Activated naive CD4-positive, alpha-beta T cell treated with anti-CD3 and anti-CD28 coated beads, Interleukin-2, amount 50 U/mL, for 24 hours (primary cell): ENCODE measurements around the gene SP4.

ENCODE experiments used
- H3K27ac Mint-ChIP-seq: one replicate; pipeline ENCODE4 v1.8.0; 2021; ENCODE audit warnings: mild to moderate bottlenecking, mixed read lengths
- H3K27me3 Mint-ChIP-seq: one replicate; pipeline ENCODE4 v1.8.0; 2021; ENCODE audit warnings: mixed read lengths
- H3K36me3 Mint-ChIP-seq: one replicate; pipeline ENCODE4 v1.8.0; 2021; ENCODE audit warnings: mixed read lengths
- H3K4me1 Mint-ChIP-seq: one replicate; pipeline ENCODE4 v1.8.0; 2021; ENCODE audit warnings: mixed read lengths
- H3K4me3 Mint-ChIP-seq: one replicate; pipeline ENCODE4 v1.8.0; 2021; ENCODE audit warnings: mild to moderate bottlenecking, mixed read lengths
- H3K9me3 Mint-ChIP-seq: one replicate; pipeline ENCODE4 v1.8.0; 2021; ENCODE audit warnings: mixed read lengths

The SP4 gene

DNA sequence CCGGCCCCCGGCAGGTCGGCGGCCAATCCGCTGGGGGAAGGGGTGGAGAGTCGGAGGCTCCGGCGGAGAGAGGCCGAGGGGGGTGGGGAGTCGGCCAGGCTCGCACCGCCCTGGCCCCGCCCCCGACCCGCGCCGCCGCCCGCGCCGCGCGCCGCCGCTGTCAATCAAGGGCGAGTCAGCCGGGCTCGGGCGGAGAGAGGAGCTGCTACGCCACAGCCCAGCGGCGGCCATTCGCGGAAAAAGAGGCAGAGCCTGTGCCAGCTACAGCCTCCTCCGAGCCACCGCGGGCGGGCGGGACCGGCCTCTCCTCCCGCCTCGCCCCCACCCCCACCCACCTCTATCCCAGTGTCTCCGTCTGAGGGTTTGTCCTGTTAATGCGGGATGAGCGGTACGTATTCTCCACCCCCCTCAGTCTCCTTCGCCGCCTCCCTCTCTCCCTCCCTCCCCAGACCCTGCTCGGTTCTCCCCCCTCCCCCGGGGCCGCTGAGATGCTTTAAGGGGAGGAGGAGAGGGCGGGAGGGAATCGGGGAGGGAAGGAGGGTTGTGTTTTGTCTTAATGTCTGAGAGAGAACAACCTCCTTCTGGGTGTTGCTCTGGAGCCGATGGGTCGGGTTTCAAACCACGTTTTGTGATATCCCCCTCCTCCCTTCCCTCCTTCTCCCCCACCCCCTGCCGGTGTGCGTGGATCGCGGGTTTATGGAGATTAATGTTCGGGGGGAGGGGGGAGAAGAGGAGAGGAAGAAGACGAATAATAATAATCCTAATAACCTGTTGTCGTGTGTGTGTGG lies at the start of gene SP4:
Gene SP4, plus strand, starts transcription at position 213 of the 788 bp plus-strand sequence. Its CDS starts 169 bp downstream, at position 382.
- H3K4me3 Mint-ChIP-seq = peak within 1 kb of the TSS; percentile 99
- H3K4me1 Mint-ChIP-seq = peaks cover 58% of the 10 kb centered on the region
- peak within 1 kb of the TSS; percentile 99 for H3K27ac Mint-ChIP-seq
- H3K36me3 Mint-ChIP-seq = peaks cover 13% of the 10 kb centered on the region
- no peaks in the 10 kb centered on the region for H3K27me3 Mint-ChIP-seq
- no peaks in the 10 kb centered on the region for H3K9me3 Mint-ChIP-seq

DNA sequence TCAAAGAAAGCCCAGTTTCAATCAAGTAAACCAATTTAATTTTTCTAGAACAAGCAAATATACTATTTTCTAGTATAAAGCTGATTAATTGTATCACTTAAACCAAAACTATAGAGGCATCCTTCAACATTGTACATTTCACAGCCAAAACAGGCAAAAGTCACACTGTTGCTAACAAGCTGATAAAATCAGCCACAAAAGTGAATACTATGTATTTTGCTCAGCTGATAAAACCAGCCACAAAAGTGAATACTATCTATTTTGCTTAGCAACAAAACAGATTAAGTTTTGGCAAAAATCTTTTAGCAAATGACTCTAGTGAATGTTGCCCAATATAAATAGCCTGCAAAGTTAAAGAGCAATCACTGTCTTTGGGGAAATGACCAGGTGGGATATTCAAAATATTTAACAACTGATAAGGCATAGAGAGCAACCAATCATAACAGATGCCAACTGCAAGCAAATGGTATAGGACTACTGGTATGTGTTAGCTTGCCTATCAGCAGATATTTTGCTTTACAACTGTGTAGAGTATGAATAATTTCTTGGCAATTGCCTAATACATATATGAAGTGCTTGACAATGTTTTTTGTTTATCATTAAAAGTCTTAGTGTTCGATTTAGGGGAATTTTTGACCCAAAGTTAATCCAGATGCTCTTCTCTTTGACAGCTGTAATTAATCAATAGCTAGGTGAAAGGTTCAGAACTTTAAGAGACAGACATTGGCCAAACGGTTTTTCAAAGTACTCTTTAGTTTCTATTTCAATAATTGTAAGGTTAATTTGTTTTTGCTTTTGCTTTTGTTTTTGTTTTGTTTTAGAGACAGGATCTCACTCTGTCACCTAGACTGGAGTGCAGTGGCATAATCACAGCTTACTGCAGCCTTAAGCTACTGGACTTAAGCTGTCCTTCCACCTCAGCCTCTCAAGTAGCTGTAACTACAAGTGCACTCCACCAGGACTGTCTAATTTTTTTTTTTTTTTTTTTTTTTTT lies 44.4 kb upstream of the SP4 start:
- no peak overlapping the region for H3K4me3 Mint-ChIP-seq

DNA sequence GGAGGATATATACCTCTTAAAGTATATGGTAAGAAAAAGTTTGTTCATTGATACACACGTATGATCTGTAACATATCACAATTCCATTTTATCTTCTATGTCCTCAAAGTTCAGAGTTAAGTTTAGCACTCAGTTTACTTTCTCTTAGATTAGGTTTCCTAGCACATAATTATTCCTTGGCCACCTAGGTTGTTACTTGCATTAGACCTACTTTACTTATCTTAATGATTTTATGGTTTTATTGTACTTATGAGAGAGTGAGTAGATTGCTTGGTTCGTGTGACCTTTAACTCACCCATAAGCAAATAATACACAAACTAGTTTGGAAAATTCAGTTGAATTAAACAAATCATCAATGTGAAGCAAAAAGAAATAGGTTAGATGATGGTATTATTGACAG lies 33.9 kb upstream of the SP4 start:
- H3K36me3 Mint-ChIP-seq = no peaks in the 10 kb centered on the region
- H3K4me3 Mint-ChIP-seq = no peak overlapping the region
- no peaks in the 10 kb centered on the region for H3K4me1 Mint-ChIP-seq
- H3K9me3 Mint-ChIP-seq = no peaks in the 10 kb centered on the region
- H3K27me3 Mint-ChIP-seq = no peaks in the 10 kb centered on the region
- H3K27ac Mint-ChIP-seq = no peak overlapping the region

More for the DNA sequence above, 44.4 kb upstream of the SP4 start:
- H3K4me1 Mint-ChIP-seq = peaks cover 13% of the 10 kb centered on the region
- no peaks in the 10 kb centered on the region for H3K9me3 Mint-ChIP-seq
- H3K36me3 Mint-ChIP-seq = no peaks in the 10 kb centered on the region
- no peak overlapping the region for H3K27ac Mint-ChIP-seq
- no peaks in the 10 kb centered on the region for H3K27me3 Mint-ChIP-seq

DNA sequence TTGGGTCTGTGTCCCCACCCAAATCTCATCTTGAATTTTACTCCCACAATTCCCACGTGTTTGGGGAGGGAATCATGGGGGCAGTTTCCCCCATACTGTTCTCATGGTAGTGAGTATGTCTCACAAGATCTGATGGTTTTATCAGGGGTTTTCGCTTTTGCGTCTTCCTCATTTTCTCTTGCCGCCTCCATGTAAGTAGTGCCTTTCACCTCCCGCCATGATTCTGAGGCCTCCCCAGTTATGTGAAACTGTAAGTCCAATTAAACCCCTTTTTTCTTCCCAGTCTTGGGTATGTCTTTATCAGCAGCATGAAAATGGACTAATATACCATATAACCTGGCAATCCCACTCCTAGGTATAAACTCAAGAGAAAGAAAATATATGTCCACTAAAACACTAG lies 25.9 kb upstream of the SP4 start:
- H3K27me3 Mint-ChIP-seq = no peaks in the 10 kb centered on the region
- peaks cover 8% of the 10 kb centered on the region for H3K9me3 Mint-ChIP-seq
- H3K4me1 Mint-ChIP-seq = no peaks in the 10 kb centered on the region
- peaks cover 2% of the 10 kb centered on the region for H3K36me3 Mint-ChIP-seq
- H3K27ac Mint-ChIP-seq = peak overlapping the region; percentile 56
- no peak overlapping the region for H3K4me3 Mint-ChIP-seq

DNA sequence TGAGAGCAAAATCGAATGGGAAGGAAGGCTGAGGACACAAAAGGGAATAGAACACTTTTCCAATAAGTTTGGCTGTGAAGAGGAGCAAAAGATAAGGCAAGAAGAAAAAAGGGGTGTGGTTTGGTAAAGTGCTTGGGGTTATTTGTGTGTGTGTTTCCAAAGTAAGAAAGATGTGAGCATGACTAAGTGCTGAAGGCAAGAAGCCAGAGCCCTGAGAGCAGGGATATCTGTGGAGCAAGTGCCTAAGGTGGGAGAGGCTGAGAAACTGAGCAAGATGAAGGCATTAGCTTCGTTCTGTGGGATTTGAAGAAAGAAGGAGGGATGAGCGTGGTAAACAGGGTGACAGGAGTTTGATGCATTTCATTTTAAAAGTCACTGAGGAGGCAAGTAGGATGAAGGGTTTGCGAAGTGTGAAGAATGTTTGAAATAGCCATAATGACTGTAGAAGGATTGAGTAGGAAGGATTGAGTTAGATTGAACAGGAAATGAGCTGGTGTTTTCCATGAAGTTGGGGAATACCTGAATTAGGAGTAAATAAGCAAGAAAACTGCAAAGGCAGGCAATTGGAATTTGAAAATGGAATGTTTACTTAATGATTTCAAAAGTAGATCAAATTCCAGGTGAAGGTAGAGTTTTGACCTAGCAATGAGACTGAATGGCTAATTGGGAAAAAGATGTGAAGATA lies 19.9 kb upstream of the SP4 start:
- H3K27ac Mint-ChIP-seq = no peak overlapping the region
- no peaks in the 10 kb centered on the region for H3K27me3 Mint-ChIP-seq
- no peaks in the 10 kb centered on the region for H3K36me3 Mint-ChIP-seq
- peaks cover 11% of the 10 kb centered on the region for H3K4me1 Mint-ChIP-seq
- peaks cover 4% of the 10 kb centered on the region for H3K9me3 Mint-ChIP-seq
- no peak overlapping the region for H3K4me3 Mint-ChIP-seq

DNA sequence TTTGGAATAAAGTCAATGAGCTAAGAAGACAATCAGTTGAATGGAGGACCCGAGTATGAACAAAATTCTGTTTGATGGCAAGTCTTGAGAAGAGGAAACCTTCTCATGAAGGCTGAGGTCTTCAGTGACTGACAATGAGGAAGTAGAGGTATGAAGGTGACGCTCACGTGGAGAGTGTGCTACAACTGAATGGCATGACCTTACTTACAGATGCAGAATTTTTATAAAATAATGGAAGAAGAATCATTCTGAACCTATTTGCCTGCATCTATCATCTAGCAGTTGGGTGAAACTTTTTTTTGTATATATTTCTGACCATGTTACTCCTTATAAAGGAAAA lies 19.4 kb upstream of the SP4 start:
- no peak overlapping the region for H3K4me3 Mint-ChIP-seq
- no peaks in the 10 kb centered on the region for H3K27me3 Mint-ChIP-seq
- no peak overlapping the region for H3K27ac Mint-ChIP-seq
- H3K4me1 Mint-ChIP-seq = peaks cover 14% of the 10 kb centered on the region
- H3K9me3 Mint-ChIP-seq = peaks cover 3% of the 10 kb centered on the region
- H3K36me3 Mint-ChIP-seq = no peaks in the 10 kb centered on the region

DNA sequence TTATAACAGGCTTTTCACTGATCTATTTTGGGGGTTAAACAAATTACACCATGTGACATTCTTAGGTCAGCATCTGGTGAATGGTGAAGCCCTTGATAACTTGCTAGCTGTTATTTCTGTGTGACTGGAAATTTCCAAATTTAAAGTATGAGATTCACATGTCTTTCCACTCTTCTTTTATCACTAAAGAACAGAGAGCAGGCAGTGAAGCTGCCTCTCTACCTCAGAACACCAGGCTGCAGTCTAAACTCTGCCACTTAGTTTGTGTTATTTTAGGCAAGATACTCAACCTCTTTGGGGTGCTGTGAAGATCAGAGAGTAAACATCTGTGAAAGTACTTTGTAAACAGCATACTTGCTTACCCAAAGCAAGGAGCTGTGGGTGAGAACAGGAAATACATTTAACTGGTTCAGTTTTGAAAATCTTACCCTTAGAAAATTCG lies 15.5 kb upstream of the SP4 start:
- no peaks in the 10 kb centered on the region for H3K27me3 Mint-ChIP-seq
- no peaks in the 10 kb centered on the region for H3K9me3 Mint-ChIP-seq
- H3K27ac Mint-ChIP-seq = no peak overlapping the region
- H3K4me1 Mint-ChIP-seq = peaks cover 19% of the 10 kb centered on the region
- no peak overlapping the region for H3K4me3 Mint-ChIP-seq
- H3K36me3 Mint-ChIP-seq = no peaks in the 10 kb centered on the region

DNA sequence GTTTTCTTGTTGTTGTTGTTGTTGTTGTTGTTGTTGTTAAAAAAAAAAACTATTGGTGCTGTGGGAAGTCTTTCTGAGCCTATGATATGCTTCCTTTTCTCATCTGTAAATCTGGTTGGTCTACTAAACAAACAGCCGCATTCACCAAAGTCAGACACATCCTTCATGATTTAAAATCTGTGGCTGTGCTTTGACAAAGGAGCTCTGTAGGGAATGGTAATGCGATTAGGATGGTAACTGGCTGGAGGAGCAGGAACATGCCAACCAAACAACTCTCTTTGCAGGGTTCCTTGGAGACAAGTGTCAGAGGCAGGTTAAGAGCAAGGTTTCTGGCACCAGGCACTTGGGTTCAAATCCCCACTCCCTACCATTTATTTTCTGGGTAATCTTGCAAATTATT lies 14.9 kb upstream of the SP4 start:
- no peaks in the 10 kb centered on the region for H3K9me3 Mint-ChIP-seq
- H3K27me3 Mint-ChIP-seq = no peaks in the 10 kb centered on the region
- peaks cover 19% of the 10 kb centered on the region for H3K4me1 Mint-ChIP-seq
- H3K4me3 Mint-ChIP-seq = no peak overlapping the region
- H3K27ac Mint-ChIP-seq = no peak overlapping the region
- H3K36me3 Mint-ChIP-seq = no peaks in the 10 kb centered on the region

DNA sequence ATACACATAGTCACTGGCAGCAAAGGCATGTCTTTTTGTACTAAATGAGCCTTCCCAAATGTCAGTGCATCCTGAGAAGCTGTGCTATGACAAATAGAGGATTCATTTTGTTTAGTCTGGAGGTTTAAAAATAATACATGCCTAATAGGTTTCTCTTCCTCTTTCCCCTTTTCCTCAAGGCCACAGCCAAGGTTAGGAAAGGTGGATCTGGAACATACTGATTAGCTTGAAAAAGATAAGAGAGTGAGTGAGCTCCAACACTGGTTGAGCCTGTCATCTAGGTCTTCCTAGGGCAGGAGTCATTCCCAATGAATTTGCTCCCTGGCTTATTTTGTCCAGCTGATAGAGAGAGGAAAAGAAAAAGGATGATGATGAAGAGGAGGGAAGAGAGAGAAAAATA lies 14.4 kb upstream of the SP4 start:
- H3K9me3 Mint-ChIP-seq = no peaks in the 10 kb centered on the region
- H3K4me3 Mint-ChIP-seq = no peak overlapping the region
- H3K27ac Mint-ChIP-seq = no peak overlapping the region
- no peaks in the 10 kb centered on the region for H3K36me3 Mint-ChIP-seq
- H3K4me1 Mint-ChIP-seq = peaks cover 19% of the 10 kb centered on the region
- no peaks in the 10 kb centered on the region for H3K27me3 Mint-ChIP-seq

DNA sequence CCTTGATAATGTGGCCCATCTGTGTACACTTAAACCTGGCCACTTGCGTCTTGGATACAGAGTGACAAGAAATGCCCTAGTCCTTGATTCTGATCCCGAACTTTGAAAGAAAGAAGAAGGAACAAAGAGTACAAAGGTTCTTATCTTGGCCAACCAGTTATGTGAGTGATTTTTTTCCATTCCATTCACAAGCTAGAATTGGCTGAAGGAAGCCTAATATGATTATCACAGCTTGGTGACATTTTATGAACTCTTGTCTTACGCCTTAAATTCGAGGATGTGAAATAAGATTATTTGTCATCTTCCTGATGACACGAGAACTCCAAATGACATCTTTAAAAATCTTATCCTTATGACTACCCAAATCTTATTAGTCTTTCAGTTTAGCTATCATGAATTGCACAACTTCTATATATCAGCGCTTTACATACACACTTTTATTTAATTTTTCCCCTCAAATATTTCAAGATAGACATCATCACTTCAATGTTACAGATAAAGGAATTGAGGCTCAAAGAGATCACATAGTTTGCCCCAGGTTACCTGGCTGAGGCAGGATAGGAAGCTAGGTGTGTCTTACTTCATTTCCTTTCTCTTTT lies 13.0 kb upstream of the SP4 start:
- H3K4me3 Mint-ChIP-seq = no peak overlapping the region
- no peak overlapping the region for H3K27ac Mint-ChIP-seq
- no peaks in the 10 kb centered on the region for H3K9me3 Mint-ChIP-seq
- H3K27me3 Mint-ChIP-seq = no peaks in the 10 kb centered on the region
- H3K36me3 Mint-ChIP-seq = no peaks in the 10 kb centered on the region
- H3K4me1 Mint-ChIP-seq = peaks cover 19% of the 10 kb centered on the region

DNA sequence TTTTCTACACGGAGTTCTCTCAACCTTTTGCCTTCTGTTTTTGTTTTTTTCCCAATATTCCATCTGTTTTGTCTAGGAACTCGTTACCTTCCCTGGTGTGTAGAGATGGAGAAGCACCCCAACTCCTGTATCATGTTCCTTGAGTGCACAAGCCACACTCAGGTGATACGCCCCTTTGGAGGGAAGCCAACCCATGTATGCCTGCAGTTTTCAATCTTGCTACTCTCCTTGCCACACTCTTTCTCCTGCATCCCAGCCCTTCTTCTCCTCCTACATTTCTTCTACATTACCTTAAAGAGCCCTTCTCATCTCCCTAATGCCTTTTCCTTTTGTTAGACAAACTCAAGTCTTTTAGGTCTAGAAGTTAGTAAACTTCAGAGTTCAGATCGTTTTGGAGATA lies 10.2 kb upstream of the SP4 start:
- Mint-ChIP-seq H3K4me1 (peaks cover 10% of the 10 kb centered on the region), H3K27me3 (no peaks in the 10 kb centered on the region), H3K27ac (no peak overlapping the region), H3K36me3 (no peaks in the 10 kb centered on the region), H3K4me3 (no peak overlapping the region), H3K9me3 (no peaks in the 10 kb centered on the region)

DNA sequence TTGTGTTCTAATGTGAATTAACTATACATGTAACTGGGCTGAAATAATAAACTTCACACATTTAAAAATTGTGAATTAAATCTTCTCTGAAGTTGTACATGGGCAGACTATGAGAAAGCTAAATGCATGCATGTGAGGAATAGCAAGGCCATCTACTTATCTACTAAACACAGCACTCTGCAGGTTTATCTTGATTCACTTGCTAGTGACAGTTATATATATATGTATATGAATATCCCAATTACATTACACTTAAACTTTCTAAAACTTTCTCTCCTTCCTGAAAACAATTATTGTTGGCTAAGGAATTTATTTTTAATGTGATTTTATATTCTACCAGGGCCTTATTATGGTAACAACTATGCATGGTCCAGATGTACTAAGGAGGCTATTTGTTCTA lies 5.1 kb upstream of the SP4 start:
- Mint-ChIP-seq H3K36me3 (no peaks in the 10 kb centered on the region), H3K27ac (no peak overlapping the region), H3K4me3 (no peak overlapping the region), H3K9me3 (no peaks in the 10 kb centered on the region), H3K4me1 (peaks cover 9% of the 10 kb centered on the region), H3K27me3 (no peaks in the 10 kb centered on the region)

DNA sequence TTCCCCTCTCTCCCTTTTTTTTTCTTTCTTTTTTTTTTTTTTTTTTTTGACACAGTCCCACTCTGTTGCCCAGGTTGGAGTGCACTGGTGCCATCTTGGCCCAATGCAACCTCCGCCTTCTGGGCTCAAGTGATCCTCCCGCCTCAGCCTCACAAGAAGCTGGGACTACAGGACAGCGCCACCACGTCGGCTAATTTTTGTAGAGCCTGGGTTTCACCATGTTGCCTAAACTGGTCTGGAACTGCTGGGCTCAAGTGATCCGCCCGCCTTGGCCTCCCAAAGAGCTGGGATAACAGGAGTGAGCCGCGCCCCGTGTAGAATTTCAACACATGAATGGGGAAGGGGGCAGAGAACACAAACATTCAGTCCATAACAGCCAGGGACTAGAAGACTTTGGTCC lies 2.6 kb upstream of the SP4 start:
- Mint-ChIP-seq H3K4me1 (peaks cover 31% of the 10 kb centered on the region), H3K27me3 (no peaks in the 10 kb centered on the region), H3K27ac (no peak overlapping the region), H3K9me3 (no peaks in the 10 kb centered on the region), H3K4me3 (no peak overlapping the region), H3K36me3 (peaks cover 13% of the 10 kb centered on the region)

DNA sequence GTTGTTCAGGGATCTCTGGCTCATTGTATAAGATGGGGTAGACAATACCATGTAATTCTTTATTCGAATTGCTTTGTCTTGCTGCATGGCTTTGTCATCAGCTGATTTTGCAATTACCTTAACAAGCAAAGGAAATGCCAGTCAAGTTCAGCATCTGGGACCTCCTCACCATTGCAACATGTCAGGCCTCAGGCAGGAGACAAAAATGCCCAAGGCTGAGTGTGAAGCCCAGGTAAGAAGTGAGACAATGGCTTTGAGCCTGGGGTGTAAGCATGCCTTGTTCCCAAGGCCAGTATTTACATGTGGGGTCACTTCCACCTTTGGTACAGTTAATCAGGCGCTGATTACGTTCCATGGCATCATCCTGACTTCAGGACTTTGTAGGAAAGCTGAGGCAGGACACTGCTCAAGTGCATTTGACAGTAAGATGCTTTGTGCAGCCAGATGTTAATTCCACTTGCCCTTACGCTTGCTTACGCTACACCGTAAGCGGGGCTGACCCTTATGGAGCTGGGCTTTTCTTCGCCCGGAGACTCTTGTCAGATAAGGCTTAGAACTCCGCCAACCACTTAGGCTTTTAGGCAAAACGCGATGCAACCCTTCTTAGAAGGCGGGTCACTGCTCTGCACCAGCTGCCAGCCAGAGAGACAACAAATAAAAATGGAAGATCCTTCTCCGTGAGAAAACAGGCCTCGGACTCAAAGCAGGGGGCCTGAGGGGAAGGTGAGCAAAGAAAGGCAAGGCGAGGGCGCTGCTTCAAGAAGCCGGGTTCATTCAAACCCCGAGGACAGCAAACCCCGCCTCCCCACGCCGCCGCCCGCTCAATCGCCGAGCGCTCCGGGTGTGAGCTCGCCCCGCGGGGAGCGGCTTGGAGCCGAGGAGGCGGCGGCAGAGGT lies 1.3 kb upstream of the SP4 start:
- no peaks in the 10 kb centered on the region for H3K27me3 Mint-ChIP-seq
- H3K9me3 Mint-ChIP-seq = no peaks in the 10 kb centered on the region
- peak overlapping the region; percentile 85 for H3K27ac Mint-ChIP-seq
- peaks cover 13% of the 10 kb centered on the region for H3K36me3 Mint-ChIP-seq
- H3K4me3 Mint-ChIP-seq = peak overlapping the region; percentile 90
- H3K4me1 Mint-ChIP-seq = peaks cover 43% of the 10 kb centered on the region
